Activated CD8-positive, alpha-beta memory T cell treated with anti-CD3 and anti-CD28 coated beads for 1 hour (primary cell): ENCODE measurements around the gene PPP1CC.

ENCODE experiments used
- DNase-seq, 2 donors: peaks; one replicate each; pipeline ENCODE4 v3.0.0-alpha.2; 2020; ENCODE audit warnings: low read depth in 1 of 2; ENCODE audit errors: extremely low read depth in 1 of 2

The PPP1CC gene

DNA sequence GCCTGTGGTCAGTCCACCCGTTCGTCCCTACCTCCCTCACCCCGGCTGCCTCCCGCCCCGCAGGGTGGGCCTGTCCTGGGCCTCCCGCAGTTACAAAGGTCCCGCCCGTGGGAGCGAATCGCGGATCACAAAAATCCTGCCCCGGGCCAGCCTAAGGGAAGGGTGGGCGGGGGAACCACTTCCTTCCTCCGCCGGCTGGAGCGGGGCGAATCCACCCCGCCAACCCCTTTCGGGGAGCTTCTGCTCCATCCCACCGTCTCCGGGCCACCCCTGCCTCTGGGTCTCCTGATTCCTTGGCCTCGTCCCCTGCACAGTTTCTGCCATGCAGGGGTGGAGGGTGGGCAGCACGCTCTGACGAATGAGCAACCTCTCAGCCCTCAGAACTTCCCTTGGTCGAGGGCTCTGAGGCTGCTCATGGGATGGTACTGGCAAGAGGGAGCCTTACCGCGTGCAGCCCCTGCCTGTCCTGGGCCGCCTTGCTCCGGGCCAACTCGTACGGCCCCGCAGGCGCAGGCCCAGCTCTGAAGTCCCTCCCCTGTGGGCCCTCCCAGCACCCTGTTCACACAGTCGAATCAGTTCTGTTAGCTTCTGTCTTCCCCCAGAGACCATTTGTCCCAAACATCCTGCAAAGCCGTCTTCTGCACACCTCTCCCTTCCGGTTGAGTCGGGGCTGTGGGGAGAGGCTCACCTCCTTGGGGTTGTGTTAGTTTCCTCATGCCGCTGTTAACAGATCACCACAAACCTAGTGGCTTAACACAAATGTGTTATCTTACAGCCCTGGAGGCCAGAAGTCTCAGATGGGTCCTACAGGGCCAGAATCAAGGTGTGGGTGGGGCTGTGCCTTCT, 53.2 kb downstream of the PPP1CC start:
- DNase-seq, result no peak

DNA sequence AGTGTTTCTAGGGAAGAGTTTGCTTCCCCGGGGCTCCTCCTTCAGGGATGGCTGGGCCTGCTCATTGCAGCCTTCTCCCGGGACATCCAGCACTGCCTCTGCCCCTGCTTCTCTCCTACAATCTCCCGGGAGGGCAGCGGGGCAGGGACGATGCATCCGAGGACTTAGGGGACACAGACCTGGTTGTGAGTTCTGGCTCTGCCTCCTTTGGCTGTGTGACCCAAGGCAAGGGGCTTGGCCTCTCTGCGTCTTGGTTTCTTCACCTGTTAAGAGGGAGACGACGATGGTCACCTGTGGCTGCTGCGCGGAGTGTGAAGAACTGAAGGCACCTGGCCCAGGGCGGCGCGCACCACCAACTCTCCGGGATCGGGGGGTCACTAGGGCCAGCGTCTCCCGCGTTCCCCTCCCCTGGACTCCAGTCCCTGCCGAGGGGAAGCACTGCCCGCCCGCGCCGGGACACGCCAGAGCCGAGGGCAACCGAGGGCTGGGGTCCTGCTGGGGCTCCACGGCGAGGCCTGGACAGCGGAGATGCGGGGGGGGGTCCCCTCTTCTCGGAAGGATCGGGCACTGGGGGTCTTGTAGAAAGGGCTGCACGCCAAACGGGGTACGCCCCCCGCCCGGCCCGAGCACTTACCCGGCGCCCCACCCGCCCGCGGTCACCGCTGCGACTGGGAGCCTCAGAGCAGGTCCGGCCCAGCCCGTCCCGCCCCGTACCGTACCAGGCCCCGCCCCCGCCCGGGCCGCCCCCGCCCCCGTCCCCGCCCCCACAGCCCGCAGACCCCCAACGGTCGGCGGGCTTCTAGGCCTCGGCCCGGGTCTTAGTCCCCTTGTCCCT, 54.0 kb downstream of the PPP1CC start, which contains the start of gene HVCN1:
Gene HVCN1 (minus strand): TSS at position 670 of the 835 bp plus-strand sequence. CDS start 5,870 bp downstream, outside the sequence.
- peak in 1 of 2 donors; percentile 25 for DNase-seq

DNA sequence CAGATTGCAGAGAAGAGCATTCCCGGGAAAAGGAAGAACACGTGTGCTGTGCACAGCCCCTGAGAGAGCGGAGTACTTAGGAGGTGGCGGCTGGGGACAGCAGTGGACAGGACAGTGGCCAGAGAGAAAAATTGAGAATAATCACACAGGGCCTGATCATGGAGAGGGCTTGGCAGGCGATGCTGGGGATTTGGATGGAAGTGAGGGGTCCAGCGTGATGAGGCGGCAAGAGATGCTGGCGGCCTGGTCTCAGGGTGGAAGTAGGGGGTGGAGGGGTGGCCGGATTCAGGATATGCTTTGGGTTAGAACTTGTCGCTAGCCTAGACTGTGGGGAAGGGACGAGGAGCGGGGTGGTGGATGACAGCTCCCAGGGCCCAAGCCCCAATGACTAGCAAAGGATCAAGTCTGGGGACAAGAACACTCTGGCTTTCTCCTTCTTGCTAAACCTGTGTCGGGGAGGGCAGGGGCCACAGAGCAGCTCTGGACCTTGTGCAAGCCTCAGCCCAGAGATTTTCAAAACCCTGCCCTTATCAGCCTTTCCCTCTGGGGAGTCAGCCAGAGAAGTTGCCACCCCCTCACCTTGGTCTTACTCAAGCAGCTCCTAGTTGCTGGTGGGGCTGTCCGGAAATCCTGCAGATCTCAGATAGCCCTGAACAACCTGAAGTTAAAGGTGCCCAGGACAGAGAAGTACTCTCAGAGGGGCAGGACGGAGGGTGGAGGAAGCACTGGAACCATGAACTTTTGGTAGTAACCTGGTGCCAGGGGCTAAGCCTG, 55.1 kb downstream of the PPP1CC start:
- no peak for DNase-seq

DNA sequence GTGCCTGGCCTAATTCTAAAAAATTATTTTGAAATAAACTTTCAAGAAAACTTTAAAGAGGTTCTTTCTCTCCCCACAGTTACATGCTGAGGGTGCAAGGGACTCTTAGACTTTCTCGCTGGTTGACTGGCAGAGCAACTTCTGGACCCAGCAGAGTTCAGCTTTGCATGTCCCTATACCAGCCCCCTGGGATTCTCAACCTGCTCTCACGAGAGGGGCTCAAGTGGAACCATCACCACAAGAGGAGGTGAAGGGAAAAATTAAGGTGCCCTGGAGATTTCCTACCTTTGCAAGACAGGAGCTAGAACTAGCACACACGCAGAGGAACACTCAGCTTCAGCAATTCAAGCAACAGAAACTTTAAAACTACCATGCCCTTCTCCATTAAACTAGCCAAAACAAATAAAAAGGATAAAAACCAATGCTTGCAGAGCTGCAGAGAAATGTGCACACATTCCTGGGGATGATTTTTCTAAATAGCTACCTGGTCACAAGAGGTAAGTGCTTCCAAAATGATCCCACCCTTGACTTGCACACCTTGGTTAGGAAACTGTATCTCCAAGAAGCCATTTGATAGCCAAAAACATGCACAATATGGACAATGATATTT, 56.3 kb downstream of the PPP1CC start:
- DNase-seq, result no peak

DNA sequence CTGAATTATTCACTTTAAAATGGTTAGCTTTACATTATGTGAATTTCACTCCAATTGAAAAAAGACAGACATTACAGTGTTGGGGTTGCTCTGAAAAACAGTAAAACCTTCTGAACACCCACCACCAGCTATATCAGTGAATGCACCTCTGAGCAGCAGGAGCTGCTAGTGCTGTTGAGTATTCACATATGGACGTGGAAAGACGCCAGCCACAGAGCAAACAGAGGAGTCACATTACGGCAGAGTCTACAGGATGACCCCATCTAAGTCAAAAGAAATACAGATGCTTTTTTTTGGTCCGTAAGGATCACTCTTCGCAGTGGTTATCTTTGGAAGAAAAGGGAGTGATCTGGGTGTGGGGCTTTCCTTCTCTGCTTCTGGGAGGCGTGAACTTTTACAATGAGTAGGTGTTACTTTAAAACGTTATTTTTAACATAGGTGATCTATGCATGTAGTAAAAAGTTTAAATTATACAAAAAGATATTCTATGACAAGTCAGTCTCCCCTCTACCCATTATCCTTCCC, 58.3 kb downstream of the PPP1CC start:
- DNase-seq, result no peak

DNA sequence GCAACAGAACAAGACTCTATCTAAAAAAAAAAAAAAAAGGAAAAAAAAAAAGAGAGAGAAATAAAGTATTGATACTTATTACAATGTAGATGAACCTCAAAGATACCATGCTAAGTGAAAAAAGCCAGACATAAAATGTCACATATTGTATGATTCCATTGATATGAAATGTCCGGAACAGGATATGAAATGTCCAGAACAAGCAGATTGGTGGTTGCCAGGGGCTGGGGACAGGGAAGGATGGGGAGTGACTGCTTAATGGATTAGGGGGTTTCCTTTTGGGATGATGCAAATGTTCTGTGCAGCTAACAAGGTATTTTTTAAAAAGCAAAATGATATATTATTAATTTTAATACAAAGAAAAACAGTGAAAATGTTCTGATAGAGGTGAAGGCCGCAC, 58.8 kb downstream of the PPP1CC start:
- no peak for DNase-seq

DNA sequence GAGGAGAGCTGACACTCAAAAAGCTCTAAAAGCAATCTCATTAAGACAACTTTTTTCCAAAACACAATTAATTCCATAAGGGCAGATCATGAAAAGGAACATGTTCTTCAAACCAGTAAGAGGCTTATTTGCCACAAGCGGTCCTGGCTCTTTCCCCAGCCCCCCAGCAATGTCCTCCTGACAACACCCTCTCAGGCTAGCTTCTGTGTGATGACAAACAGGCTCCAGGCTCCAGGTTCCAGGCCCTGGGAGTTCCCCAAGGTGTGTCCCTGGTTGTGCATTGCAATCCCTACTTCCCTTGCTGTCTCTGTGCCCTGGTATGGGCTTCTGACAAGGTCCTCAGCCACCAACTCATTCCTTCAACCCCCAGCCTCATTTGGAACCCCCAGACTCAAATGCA, 62.7 kb downstream of the PPP1CC start:
- no peak for DNase-seq

DNA sequence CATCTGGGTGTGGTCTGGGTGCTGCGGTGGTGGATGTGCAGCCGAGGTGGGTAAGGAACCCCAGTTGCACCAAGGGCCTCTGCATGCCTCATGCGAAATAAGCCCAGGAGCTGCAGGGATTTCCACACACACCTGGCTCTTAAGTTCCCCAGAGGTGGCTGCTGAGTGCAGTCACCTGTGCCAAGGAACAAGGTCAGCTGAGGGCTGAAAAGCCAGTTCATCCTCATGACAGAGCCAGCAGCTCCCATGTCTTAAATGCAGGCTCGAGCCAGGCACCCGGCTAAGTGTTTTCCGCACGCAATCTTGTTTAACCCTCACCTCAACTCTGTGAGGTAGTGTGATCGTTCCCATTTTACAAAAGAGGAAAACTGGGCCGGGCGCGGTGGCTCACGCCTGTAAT, 63.5 kb downstream of the PPP1CC start:
- no peak for DNase-seq

DNA sequence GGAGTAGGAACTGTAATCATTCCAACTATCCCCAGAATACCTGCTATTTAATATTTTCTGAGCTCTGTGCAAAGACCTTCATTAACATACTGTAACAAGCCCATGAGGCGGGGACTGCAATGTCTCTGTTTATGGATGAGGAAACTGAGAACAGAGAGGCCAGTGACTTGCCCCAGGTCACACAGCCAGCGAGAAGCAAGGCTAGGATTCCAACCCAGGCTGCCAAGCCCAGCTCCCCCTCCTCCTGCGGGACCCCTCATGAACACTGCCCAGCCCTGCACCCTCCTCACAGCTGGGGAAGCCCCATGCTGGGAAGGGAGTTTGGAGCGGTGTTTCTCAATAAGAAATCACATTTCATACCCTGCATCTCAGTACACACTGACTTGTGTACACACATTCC, 64.7 kb downstream of the PPP1CC start:
- no peak for DNase-seq

DNA sequence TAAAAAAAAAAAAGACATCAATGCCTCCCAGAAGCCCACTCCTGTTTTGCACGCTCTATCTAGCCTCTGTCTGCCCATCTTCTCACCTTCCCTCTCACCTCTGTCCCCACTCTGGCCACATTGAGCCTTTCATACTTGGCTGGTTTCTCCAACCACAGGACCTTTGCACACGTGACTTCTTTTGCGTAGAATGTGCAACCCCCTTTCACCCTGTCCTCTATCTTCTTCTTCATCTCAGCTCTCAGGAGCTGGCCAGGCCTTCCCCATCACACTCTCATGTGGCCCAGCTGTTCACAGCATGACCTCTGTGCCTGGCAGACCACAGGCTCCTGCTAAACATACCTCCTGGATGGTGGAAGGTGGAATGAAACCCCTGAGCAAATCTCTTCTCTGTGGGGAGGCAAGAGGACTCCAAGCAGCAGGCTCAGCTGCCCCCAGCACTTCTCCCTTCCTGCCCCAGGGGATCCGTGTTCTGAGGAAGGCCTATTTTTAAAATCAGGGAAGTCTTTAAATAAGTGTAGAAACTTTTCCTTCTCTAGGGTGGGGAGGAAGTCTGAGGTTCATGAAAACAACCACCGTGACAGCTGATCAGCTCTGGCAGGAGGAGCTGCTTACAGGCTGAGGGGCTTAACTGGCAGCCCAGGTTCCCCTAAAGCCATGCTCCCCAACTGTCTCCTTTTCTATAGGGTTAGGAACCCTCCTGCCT, 65.3 kb downstream of the PPP1CC start:
- DNase-seq, result no peak

DNA sequence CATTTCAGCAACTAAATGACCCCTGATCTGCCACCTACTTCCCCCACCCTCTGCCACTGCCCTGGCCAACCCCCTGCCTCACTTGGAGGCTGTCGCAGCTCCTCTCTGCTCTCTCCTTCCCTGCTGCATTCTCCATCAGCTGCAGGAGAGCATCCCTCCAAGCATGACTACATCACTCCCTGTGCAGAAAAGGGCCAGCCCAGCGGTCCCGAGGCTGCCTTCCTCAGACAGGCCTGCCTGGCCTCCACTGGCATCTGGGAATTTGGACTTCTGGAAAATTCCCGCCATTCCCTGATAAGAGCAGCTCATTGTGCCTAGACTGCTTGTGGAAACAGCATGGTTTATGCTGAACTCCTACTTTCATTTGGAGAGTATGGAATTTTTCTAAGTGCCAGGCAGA, 66.5 kb downstream of the PPP1CC start:
- DNase-seq, result no peak

DNA sequence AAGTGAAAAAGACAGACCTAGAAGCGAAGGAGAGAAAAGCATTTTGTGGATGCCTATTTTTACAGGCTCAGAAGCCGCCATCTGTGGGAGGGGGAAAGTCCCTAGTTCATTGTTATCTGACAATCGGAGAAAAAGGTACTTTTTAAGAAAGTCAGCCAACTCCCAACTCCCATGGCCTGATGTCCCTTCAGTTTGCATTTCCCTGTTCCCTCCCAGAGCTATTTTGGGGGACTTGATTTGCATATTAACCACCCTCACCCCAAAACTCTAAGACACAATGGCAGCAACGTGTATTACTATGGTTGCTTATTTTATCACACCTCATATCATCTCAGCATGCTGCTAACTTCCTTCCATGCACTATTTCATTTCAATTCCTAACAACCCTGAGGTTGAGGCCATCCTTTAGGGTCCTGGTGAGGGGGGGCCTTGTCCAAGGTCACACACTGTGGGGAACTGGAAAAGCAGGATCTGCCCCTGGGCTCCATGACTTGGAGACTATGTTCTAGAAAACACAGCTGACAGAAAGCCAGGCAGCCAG, 72.5 kb downstream of the PPP1CC start:
- DNase-seq, result no peak
